Smooth muscle cell (in vitro differentiated cells): ENCODE measurements around the gene GPSM1. TPM values are rescaled to one million over a fixed set of nuclear protein-coding genes. Genes with fewer than 3 reads are reported as not detected.

ENCODE experiments used
- DNase-seq: peaks from one replicate; lab custom pipeline; 2025; ENCODE audit not compliant: unreplicated experiment; lab: John Stamatoyannopoulos, UW
- H2AFZ ChIP-seq: fragments of 200-600 bp; sonication (generic); 2 replicates; pipeline ENCODE4 v1.6.0; 2016; ENCODE audit warnings: antibody characterized with exemption, low read depth, mild to moderate bottlenecking
- H3F3A ChIP-seq: fragments of 200-600 bp; sonication (generic); 2 replicates; pipeline ENCODE4 v1.6.0; 2017; ENCODE audit warnings: antibody characterized with exemption, low read depth
- H3K27ac ChIP-seq: fragments of 200-600 bp; sonication (generic); 2 replicates; pipeline ENCODE4 v1.5.1; 2016; ENCODE audit warnings: low read depth, mild to moderate bottlenecking
- H3K27me3 ChIP-seq: fragments of 200-600 bp; sonication (generic); 2 replicates; pipeline ENCODE4 v1.6.1; 2016; ENCODE audit warnings: low read depth, mild to moderate bottlenecking
- H3K36me3 ChIP-seq: fragments of 200-600 bp; sonication (generic); 2 replicates; pipeline ENCODE4 v1.5.1; 2016; ENCODE audit warnings: low read depth
- H3K4me1 ChIP-seq: fragments of 200-600 bp; sonication (generic); 2 replicates; pipeline ENCODE4 v1.5.1; 2016; ENCODE audit warnings: low read depth
- H3K4me2 ChIP-seq: fragments of 200-600 bp; sonication (generic); 2 replicates; pipeline ENCODE4 v1.6.0; 2016; ENCODE audit warnings: mild to moderate bottlenecking
- H3K4me3 ChIP-seq: fragments of 200-600 bp; sonication (generic); 2 replicates; pipeline ENCODE4 v1.5.1; 2016; ENCODE audit warnings: mild to moderate bottlenecking
- H3K79me2 ChIP-seq: fragments of 200-600 bp; sonication (generic); 2 replicates; pipeline ENCODE4 v1.6.0; 2016; ENCODE audit warnings: low read depth, mild to moderate bottlenecking
- H3K9ac ChIP-seq: fragments of 200-600 bp; sonication (generic); 2 replicates; pipeline ENCODE4 v1.6.0; 2016; ENCODE audit warnings: low read depth
- H3K9me3 ChIP-seq: fragments of 200-600 bp; sonication (generic); replicated peaks from 2 replicates; pipeline ENCODE4 v1.5.1; 2016; ENCODE audit warnings: low read depth
- H4K20me1 ChIP-seq: fragments of 200-600 bp; sonication (generic); 2 replicates; pipeline ENCODE4 v1.6.0; 2016; ENCODE audit warnings: low read depth
- WGBS: methylation state at CpG from one replicate; pipeline ENCODE4 v1.1.7; 2016; ENCODE audit warnings: low lambda C conversion rate; 5-methylcytosine and 5-hydroxymethylcytosine counted together
- polyA plus RNA-seq: library from polyadenylated mRNA; unstranded; fragments of >200 nt; fragmentation: Nextera tagmentation; extraction: Ambion mirVana; gene quantifications from 2 replicates; pipeline ENCODE4 v1.2.1, GENCODE V29; 2016
- total RNA-seq: library from RNA; depleted of rRNA; stranded (reverse); fragments of >200 nt; gene quantifications from 2 replicates; pipeline ENCODE4 v1.2.3, GENCODE V29; 2014
- TF ChIP-seq, protein P1 (sequence below): fragments of 200-600 bp; sonication (generic); IDR thresholded peaks from 2 replicates; pipeline ENCODE4 v1.5.1; 2017; ENCODE audit warnings: borderline replicate concordance, mild to moderate bottlenecking, antibody characterized with exemption; ENCODE audit not compliant: insufficient read depth, poor library complexity, severe bottlenecking

Gene GPSM1
- total and polyA plus RNA-seq, 2 experiments from 2014 or later = 21.1 to 45.9 TPM

DNA sequence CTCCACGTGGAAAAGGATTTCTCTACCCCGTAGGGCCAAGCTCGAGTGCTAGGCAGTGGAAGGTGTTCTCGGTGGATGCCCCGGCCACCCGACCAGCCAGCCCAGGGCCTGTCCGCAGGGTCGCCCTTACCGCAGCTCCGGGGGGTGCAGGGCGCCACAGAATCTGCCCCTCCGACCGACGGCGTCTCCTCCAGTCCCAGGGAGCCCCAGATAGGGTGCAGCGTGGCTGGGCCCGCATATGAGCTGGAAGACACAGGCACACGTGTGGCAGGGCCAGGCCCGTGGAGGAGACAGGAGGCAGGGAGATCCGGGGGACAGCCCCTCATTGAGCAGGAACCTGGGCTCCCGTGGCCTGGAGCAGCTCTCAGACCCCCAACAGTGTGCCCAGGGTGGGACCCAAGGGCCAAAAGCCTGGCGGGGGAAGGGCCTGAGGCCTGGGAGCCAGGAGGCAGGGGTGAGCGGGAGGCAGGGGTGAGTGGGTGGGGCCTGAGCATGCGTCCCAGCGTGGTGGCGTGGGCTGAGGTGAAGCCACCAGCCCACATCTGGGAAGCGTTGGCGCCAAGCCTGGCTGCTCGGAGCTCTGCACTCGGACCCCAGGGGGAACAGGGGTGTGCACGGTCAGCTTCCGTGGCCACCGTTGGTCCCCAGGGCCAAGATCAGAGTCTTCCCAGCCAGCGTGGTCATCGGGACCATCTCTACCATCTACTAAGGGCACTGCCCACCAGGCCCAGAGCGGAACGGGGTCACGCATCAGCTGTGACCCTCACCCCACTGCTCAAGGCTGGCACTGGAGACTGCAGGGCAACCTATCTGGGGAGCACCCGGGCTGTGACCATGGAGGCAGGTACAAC, 45.7 kb upstream of the GPSM1 start:
- Histone ChIP-seq H3K79me2 (no peaks in the 10 kb centered on the region), H3K9ac (no peak overlapping the region), H3K4me3 (no peak overlapping the region), H3K27me3 (peaks cover 8% of the 10 kb centered on the region), H3F3A (no peaks in the 10 kb centered on the region), H3K4me2 (no peak overlapping the region), H4K20me1 (no peaks in the 10 kb centered on the region), H3K4me1 (peaks cover 3% of the 10 kb centered on the region), H3K36me3 (no peaks in the 10 kb centered on the region), H3K9me3 (no peaks in the 10 kb centered on the region), H3K27ac (no peak overlapping the region), H2AFZ (no peak overlapping the region)
- 93% methylated on average over 35 of the region's 39 CpGs for WGBS
- no peak for DNase-seq
- TF ChIP-seq, protein P1, sequence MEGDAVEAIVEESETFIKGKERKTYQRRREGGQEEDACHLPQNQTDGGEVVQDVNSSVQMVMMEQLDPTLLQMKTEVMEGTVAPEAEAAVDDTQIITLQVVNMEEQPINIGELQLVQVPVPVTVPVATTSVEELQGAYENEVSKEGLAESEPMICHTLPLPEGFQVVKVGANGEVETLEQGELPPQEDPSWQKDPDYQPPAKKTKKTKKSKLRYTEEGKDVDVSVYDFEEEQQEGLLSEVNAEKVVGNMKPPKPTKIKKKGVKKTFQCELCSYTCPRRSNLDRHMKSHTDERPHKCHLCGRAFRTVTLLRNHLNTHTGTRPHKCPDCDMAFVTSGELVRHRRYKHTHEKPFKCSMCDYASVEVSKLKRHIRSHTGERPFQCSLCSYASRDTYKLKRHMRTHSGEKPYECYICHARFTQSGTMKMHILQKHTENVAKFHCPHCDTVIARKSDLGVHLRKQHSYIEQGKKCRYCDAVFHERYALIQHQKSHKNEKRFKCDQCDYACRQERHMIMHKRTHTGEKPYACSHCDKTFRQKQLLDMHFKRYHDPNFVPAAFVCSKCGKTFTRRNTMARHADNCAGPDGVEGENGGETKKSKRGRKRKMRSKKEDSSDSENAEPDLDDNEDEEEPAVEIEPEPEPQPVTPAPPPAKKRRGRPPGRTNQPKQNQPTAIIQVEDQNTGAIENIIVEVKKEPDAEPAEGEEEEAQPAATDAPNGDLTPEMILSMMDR = no peak

DNA sequence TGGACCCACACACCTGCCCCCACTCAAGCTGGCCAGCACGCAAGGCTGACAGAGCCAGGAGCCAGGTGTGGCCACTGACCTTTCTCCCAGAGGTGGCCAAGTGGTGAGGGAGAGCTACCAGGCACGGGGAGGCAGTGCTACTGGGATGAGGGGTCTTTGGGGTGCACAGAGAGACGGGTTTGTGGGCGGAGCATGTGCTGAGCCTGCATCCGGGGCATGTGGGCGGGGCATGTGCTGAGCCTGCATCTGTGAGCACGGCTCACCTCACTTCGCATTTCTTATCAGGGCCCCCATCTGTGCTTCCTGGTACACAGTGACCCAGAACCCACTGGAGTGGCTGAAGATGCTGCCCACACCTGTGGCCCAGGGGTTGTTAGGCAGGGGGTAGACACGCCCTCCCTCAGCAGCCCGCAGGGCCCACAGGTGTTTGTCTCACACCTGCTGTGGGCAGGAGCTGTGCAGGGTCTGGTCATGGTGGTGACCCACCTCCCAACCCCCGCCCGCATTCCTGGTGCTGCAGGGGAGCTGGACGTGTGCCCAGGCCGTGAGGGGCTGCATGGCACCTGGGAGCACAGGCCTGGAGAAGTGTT, 45.0 kb upstream of the GPSM1 start:
- Histone ChIP-seq H3K9ac (no peak overlapping the region), H2AFZ (no peak overlapping the region), H3K27me3 (peaks cover 8% of the 10 kb centered on the region), H3K9me3 (no peaks in the 10 kb centered on the region), H3F3A (no peaks in the 10 kb centered on the region), H4K20me1 (no peaks in the 10 kb centered on the region), H3K4me3 (no peak overlapping the region), H3K36me3 (no peaks in the 10 kb centered on the region), H3K4me1 (peaks cover 3% of the 10 kb centered on the region), H3K79me2 (no peaks in the 10 kb centered on the region), H3K4me2 (no peak overlapping the region), H3K27ac (no peak overlapping the region)
- TF ChIP-seq, protein P1 = no peak
- WGBS = 86% methylated on average over 12 of the region's 14 CpGs
- DNase-seq = no peak

DNA sequence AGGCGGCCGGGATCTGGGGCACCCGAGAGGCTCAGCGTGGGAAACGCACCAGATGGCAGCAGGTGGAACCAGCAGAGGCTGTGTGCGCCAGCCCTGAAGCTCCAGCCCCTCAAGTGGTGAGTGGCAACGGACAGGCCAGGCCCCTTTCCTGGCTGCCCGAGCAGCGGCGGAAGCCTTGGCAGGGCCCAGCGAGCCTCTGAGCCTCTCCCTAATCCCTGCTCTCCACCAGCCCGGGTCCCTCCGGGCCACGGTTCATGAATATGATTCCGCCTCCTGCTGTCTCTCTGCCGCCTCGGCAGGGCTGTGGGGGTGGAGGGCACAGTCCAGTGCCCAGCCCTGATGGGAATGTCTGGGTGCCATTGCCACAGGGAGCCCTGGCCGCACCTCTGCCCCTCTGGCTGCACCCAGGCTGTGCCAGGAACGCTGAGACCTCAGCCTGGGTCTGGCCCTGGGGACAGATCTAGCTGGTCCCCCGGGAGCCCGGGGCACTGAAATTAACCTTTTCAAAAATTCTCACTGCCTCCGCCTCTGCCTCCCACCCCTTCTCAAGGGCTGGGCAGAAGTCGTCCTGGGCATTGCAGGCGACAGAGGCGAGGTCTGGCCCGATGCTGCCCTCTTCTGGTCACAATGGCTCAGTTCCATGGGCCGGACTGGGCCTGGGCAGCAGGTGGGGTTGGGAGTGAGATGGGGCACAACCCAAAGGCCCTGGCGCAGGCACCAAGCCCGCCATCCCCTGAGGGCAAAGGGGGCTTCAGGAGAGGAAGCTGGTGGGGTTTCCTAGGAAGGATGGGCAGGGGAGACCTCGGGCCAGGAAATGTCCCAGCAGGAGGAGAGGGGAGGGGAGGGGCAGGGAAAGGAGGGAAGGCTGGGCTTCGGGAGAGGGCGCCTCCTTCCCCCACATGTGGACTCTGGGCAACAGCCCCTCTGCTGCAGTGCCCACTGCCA, 43.8 kb upstream of the GPSM1 start:
- no peaks in the 10 kb centered on the region for H3F3A ChIP-seq
- H3K9ac ChIP-seq = no peak overlapping the region
- no peaks in the 10 kb centered on the region for H3K9me3 ChIP-seq
- no peaks in the 10 kb centered on the region for H4K20me1 ChIP-seq
- no peak overlapping the region for H3K27ac ChIP-seq
- H3K36me3 ChIP-seq = no peaks in the 10 kb centered on the region
- no peak overlapping the region for H2AFZ ChIP-seq
- no peaks in the 10 kb centered on the region for H3K79me2 ChIP-seq
- peaks cover 3% of the 10 kb centered on the region for H3K27me3 ChIP-seq
- TF ChIP-seq, protein P1 = peak; percentile 81
- H3K4me1 ChIP-seq = peaks cover 3% of the 10 kb centered on the region
- peak; percentile 31 for DNase-seq
- 51% methylated on average over 29 of the region's 32 CpGs for WGBS
- H3K4me3 ChIP-seq = no peak overlapping the region
- no peak overlapping the region for H3K4me2 ChIP-seq
